CD4-positive, alpha-beta memory T cell (primary cell): ENCODE data around the gene ZFHX3. TPM values are rescaled to one million over a fixed set of nuclear protein-coding genes. Genes with fewer than 3 reads are reported as not detected.

ENCODE experiments used
- CTCF ChIA-PET: fragments of 350-600 bp; sonication (Branson Sonifier 250); formaldehyde crosslinking; loops from one replicate; lab custom pipeline; 2021; ENCODE audit warnings: inconsistent platforms; ENCODE audit not compliant: partially characterized antibody; lab: Charles Lee
- POLR2A ChIA-PET: fragments of 350-600 bp; sonication (Branson Sonifier 250); formaldehyde crosslinking; loops from one replicate; lab custom pipeline; 2021; ENCODE audit not compliant: partially characterized antibody; lab: Charles Lee
- DNase-seq, 5 donors: peaks; one replicate each; pipeline versions ENCODE4 v3.0.0 to v3.0.0-alpha.2; 2020 to 2022; ENCODE audit warnings: mixed read lengths in 1 of 5
- H3K27ac ChIP-seq: one replicate; pipeline ENCODE4 v1.7.0; 2013; ENCODE audit warnings: low read depth, low read length
- H3K27me3 ChIP-seq: 2 replicates; pipeline ENCODE4 v1.7.0; 2013; ENCODE audit warnings: mild to moderate bottlenecking, low read length, moderate library complexity; ENCODE audit not compliant: insufficient read depth
- H3K36me3 ChIP-seq: 2 replicates; pipeline ENCODE4 v1.7.0; 2013; ENCODE audit warnings: mild to moderate bottlenecking, low read length, moderate library complexity; ENCODE audit not compliant: insufficient read depth
- H3K4me1 ChIP-seq: 2 replicates; pipeline ENCODE4 v1.7.0; 2013; ENCODE audit warnings: mild to moderate bottlenecking, low read length, moderate library complexity; ENCODE audit not compliant: insufficient read depth
- H3K4me3 ChIP-seq, 2 donors: one replicate each; pipeline ENCODE4 v1.7.0; 2013; ENCODE audit warnings: low read length in 2 of 2, mild to moderate bottlenecking in 1 of 2
- H3K9me3 ChIP-seq, 2 donors: one replicate each; pipeline ENCODE4 v1.7.0; 2013; ENCODE audit warnings: low read length in 2 of 2, control low read depth in 1 of 2; ENCODE audit not compliant: control insufficient read depth in 1 of 2
- H3K27ac Mint-ChIP-seq, 7 donors: one replicate each; pipeline ENCODE4 v1.8.0; 2020 to 2021; ENCODE audit warnings: mixed read lengths in 7 of 7, mild to moderate bottlenecking in 6 of 7, inconsistent platforms in 3 of 7, moderate library complexity in 3 of 7
- H3K27me3 Mint-ChIP-seq, 2 donors: one replicate each; pipeline ENCODE4 v1.8.0; 2020 to 2021; ENCODE audit warnings: mixed read lengths in 2 of 2
- H3K36me3 Mint-ChIP-seq, 2 donors: one replicate each; pipeline ENCODE4 v1.8.0; 2020 to 2021; ENCODE audit warnings: mixed read lengths in 2 of 2, inconsistent platforms in 1 of 2, mild to moderate bottlenecking in 1 of 2
- H3K4me1 Mint-ChIP-seq, 4 donors: one replicate each; pipeline ENCODE4 v1.8.0; 2020 to 2021; ENCODE audit warnings: mixed read lengths in 4 of 4, mild to moderate bottlenecking in 1 of 4
- H3K4me3 Mint-ChIP-seq, 8 donors: one replicate each; pipeline ENCODE4 v1.8.0; 2020 to 2021; ENCODE audit warnings: mixed read lengths in 8 of 8, mild to moderate bottlenecking in 7 of 8, moderate library complexity in 6 of 8, inconsistent platforms in 3 of 8
- H3K9me3 Mint-ChIP-seq, 8 donors: one replicate each; pipeline ENCODE4 v1.8.0; 2020 to 2021; ENCODE audit warnings: mixed read lengths in 8 of 8, mild to moderate bottlenecking in 5 of 8, inconsistent platforms in 3 of 8, moderate library complexity in 1 of 8
- intact Hi-C: fragments of 100-400 bp; cut with micrococcal nuclease; formaldehyde crosslinking; loops from one replicate; pipeline ENCODE4 v1.15.1; 2023
- polyA plus RNA-seq, 2 donors: library from polyadenylated mRNA; unstranded; fragments of 300-500 nt; fragmentation: Illumina TruSeq; gene quantifications; one replicate each; pipeline ENCODE4 v1.2.3, GENCODE V29; 2021
- total RNA-seq, 2 experiments: library from RNA; stranded (reverse); gene quantifications; one replicate each; pipeline ENCODE4 v1.2.3, GENCODE V29; 2021

The ZFHX3 gene
- total and polyA plus RNA-seq, 4 experiments from 2014 or later: 0.01 to 0.99 (median 0.36) TPM

DNA sequence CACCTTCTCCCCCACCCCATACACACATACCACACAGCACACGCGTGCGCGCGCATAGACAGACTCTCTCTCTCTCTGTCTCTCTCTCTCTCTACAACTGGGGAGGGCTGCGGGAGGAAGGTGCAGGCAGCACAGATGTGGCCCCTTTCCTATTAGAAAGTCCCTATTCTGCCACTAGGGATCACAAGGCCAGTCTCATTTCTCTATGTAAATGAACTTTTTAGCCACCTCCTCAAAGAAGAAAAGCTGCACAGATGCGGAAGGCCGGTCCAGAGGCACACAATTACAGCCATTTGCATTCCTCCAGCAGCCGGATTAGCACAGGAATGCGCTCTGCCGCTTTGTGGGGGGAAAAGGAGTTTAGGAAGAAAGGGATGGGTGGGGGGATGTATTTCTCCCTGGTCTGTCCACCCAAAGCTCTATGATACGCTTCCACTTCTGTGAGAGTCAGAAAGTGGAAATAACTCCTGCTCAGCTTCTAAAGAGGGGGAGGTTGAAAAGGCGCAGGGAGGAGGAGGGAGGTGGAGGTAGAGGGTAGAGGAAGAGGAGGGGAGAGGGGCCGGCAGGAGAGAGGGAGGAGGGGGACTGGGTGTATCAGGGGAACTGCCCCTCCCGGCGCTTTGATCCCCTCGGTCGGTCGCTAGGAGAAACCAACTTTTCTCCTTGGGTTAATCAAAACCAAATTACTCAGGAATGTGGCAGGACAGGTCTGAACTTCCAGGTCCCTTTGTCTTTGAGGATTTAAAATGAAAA lies 11.7 kb downstream of the ZFHX3 start:
- Mint-ChIP-seq H3K4me1 (peaks cover 0 to 5% (median 2%) of the 10 kb centered on the region in 4 donors), H3K9me3 (peaks cover 0 to 9% (median 0%) of the 10 kb centered on the region in 8 donors), H3K4me3 (peak overlapping the region in 1 of 8 donors; percentile 4), H3K27ac (no peak overlapping the region), H3K36me3 (no peaks in the 10 kb centered on the region), H3K27me3 (peaks cover 13 to 21% of the 10 kb centered on the region in 2 donors)
- no peak for DNase-seq
- ChIA-PET CTCF (no interaction called here), POLR2A (no interaction called here)
- H3K27ac ChIP-seq: no peak overlapping the region
- H3K9me3 ChIP-seq: no peaks in the 10 kb centered on the region
- intact Hi-C loops: no loop called here
- H3K4me1 ChIP-seq: no peaks in the 10 kb centered on the region
- H3K27me3 ChIP-seq: peaks cover 3% of the 10 kb centered on the region
- H3K36me3 ChIP-seq: no peaks in the 10 kb centered on the region
- no peak overlapping the region for H3K4me3 ChIP-seq

DNA sequence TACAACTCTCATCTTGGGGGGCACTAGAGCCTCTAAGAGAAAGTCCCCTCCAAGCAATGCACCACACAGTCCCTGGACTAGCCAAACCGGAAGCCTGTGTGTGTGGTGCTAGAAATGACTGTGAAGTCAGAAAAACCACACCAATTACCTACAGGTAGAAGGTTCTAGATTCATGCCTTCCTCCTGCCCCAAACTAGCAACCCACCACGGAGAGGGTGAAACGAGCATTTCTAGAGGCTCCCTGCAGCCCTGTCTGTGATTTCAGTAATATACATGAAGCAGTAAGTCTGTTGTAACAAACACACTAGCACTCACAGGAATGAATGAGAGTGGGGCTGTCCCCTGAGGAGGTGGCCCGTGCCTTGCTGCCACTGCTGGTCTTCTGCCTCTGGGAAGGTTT lies 13.6 kb downstream of the ZFHX3 start:
- H3K27ac ChIP-seq: no peak overlapping the region
- H3K4me3 ChIP-seq: no peak overlapping the region
- H3K9me3 ChIP-seq: no peaks in the 10 kb centered on the region
- peaks cover 0 to 8% (median 0%) of the 10 kb centered on the region in 8 donors for H3K9me3 Mint-ChIP-seq
- no peak overlapping the region for H3K4me3 Mint-ChIP-seq
- DNase-seq: no peak
- intact Hi-C loops: no loop called here
- POLR2A ChIA-PET: no interaction called here
- H3K27ac Mint-ChIP-seq: peak overlapping the region in 1 of 7 donors; percentile 29
- H3K36me3 Mint-ChIP-seq: no peaks in the 10 kb centered on the region
- CTCF ChIA-PET: interaction anchor here (0.7 kb wide), 1 partner anchor 103 kb away, joined by 3 read pairs; no protein-coding TSS in a partner anchor
- peaks cover 13 to 20% of the 10 kb centered on the region in 2 donors for H3K27me3 Mint-ChIP-seq
- no peaks in the 10 kb centered on the region for H3K4me1 ChIP-seq
- no peaks in the 10 kb centered on the region for H3K36me3 ChIP-seq
- H3K27me3 ChIP-seq: peaks cover 3% of the 10 kb centered on the region
- peaks cover 0 to 5% (median 2%) of the 10 kb centered on the region in 4 donors for H3K4me1 Mint-ChIP-seq

DNA sequence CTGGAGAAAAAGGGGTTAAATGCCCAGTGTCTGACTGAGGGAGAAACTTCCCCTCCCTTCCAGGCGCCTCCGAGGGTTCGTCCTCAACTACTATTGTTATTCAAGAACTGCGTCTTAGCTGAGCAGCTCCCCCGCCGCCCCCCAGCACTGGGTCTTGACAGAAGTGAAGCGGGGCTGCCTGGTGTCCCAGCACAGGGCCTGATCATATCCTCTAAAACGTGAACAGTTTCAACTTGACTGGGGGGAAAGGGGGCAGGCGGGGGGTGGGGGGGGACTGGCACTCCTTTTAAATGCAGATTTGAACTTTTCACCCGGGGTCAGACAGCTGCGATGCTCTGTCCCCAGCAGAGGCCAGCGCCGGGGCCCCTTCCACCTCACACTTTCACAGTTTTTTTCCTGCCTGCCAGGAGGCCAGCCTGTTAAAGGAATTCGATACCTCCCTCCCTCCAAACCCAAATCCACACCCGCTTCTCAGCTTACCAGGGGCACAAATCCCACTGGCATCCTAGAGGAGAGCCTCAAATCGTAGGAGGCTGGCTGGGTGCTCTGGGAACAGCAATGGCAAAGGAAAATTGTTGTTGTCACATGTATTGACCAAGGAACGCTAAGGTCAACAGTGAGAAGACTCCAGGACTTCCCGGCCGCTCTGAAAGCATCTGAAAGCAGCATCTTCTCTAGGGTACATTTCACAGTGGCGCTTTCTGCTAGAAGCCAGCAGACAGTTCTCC lies 14.5 kb downstream of the ZFHX3 start:
- ChIA-PET CTCF (interaction anchor here (0.7 kb wide), 1 partner anchor 104 kb away, joined by 3 read pairs; no protein-coding TSS in a partner anchor), POLR2A (no interaction called here)
- Histone ChIP-seq H3K27me3 (peaks cover 3% of the 10 kb centered on the region), H3K4me1 (no peaks in the 10 kb centered on the region), H3K9me3 (no peaks in the 10 kb centered on the region), H3K36me3 (no peaks in the 10 kb centered on the region), H3K4me3 (no peak overlapping the region), H3K27ac (no peak overlapping the region)
- H3K4me3 Mint-ChIP-seq: no peak overlapping the region
- DNase-seq: no peak
- H3K36me3 Mint-ChIP-seq: no peaks in the 10 kb centered on the region
- H3K4me1 Mint-ChIP-seq: peaks cover 0 to 5% (median 2%) of the 10 kb centered on the region in 4 donors
- intact Hi-C loops: no loop called here
- H3K27ac Mint-ChIP-seq: no peak overlapping the region
- H3K9me3 Mint-ChIP-seq: peaks cover 0 to 8% (median 0%) of the 10 kb centered on the region in 8 donors
- peaks cover 13 to 20% of the 10 kb centered on the region in 2 donors for H3K27me3 Mint-ChIP-seq

DNA sequence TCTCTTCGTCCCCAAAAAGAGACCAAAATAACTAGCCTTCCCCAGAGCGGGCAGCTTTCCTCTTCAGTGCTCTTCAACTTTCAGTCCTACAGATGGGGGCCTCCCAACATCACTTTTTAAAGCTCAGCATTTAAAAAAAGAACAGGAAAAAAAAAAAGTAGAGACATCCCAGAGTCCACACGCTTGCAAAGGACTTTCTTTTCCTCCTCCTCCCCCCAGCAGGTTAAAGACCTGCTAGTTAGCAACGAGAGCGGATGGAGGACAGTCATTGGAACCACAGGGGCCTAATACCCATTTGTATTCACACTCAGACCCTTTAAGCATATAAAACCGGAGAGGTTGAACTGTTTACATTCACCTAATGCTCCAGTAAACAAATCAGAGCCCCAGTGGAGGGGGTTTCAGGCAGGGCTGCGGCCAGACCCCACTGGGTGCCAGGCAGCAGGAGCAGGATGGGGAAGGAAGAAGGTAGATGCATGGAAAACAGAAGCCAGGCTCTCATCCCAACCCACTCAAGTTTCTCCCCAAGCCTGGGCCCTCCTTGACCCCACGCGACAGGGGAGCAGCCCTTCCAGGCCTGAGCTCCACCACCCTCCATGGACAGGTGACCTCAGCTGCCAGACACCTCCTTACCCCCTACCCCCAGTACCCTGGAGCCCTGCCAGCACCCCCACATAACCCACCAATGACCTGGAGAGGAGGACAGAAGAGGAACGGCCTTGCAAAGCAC lies 15.2 kb downstream of the ZFHX3 start:
- Histone ChIP-seq H3K27me3 (peaks cover 3% of the 10 kb centered on the region), H3K4me1 (no peaks in the 10 kb centered on the region), H3K27ac (no peak overlapping the region), H3K36me3 (no peaks in the 10 kb centered on the region), H3K9me3 (no peaks in the 10 kb centered on the region), H3K4me3 (no peak overlapping the region)
- POLR2A ChIA-PET: no interaction called here
- H3K4me1 Mint-ChIP-seq: peaks cover 0 to 5% (median 2%) of the 10 kb centered on the region in 4 donors
- H3K9me3 Mint-ChIP-seq: peaks cover 0 to 8% (median 0%) of the 10 kb centered on the region in 8 donors
- no peak for DNase-seq
- peaks cover 11 to 18% of the 10 kb centered on the region in 2 donors for H3K27me3 Mint-ChIP-seq
- H3K36me3 Mint-ChIP-seq: no peaks in the 10 kb centered on the region
- peak overlapping the region in 1 of 8 donors; percentile 36 for H3K4me3 Mint-ChIP-seq
- no peak overlapping the region for H3K27ac Mint-ChIP-seq
- intact Hi-C loops: no loop called here
- CTCF ChIA-PET: no interaction called here

DNA sequence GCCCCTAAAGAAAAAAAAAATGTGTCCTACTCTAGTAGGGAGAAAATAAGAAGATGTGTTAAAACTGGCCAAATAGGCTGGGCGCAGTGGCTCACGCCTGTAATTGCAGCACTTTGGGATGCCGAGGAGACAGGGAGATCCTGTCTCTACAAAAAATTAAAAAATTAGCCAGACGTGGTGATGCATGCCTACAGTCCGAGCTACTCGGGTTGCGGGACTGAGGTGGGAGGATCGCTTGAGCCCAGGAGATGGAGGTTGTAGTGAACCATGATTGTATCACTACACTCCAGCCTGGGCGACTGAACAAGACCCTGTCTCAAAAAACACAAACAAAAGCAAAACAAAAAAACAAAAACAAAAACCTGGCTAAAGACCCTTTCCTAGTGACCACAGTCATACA lies 15.9 kb downstream of the ZFHX3 start:
- Histone ChIP-seq H3K36me3 (no peaks in the 10 kb centered on the region), H3K27ac (no peak overlapping the region), H3K27me3 (no peaks in the 10 kb centered on the region), H3K9me3 (no peaks in the 10 kb centered on the region), H3K4me3 (no peak overlapping the region), H3K4me1 (no peaks in the 10 kb centered on the region)
- intact Hi-C loops: no loop called here
- Mint-ChIP-seq H3K27me3 (peaks cover 11 to 13% of the 10 kb centered on the region in 2 donors), H3K27ac (no peak overlapping the region), H3K4me3 (no peak overlapping the region), H3K9me3 (peaks cover 0 to 8% (median 0%) of the 10 kb centered on the region in 8 donors), H3K36me3 (no peaks in the 10 kb centered on the region), H3K4me1 (peaks cover 0 to 5% (median 0%) of the 10 kb centered on the region in 4 donors)
- no peak for DNase-seq
- POLR2A ChIA-PET: no interaction called here
- CTCF ChIA-PET: no interaction called here

DNA sequence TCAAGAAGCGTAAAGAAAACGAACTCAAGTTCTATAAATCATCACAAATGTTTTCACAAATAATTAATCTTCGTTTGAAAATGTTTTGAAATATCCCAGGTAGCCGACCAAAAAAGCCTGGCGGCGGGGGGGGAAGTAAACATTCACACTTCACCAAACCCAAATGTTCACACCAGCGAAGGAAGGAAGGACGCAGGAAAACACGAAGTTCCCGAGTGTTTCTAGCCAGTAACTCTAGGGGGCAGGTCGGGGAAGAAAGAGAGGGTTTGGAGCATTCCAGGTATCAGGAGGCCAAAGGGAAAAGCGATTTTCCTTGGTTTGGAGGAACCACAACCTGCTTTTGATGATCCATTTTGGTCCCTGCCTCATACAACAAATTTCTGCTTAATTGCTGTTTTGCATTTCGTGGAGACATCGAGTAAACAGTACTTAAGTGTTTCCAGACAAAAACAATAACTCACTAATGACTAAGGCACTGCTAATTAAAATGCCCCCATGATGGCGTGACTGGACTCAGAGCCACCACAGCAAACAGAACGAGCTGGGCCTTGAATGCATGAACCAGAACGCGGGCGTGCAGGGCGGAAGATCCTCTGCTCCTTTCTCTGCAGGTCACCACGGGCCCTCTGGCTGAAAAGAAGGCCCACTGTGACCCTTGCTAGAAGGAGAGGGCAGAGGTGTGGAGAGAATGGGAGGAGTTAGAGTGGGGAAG lies 16.6 kb downstream of the ZFHX3 start:
- Mint-ChIP-seq H3K27me3 (peaks cover 11 to 13% of the 10 kb centered on the region in 2 donors), H3K4me1 (peaks cover 0 to 4% (median 0%) of the 10 kb centered on the region in 4 donors), H3K9me3 (peaks cover 0 to 8% (median 0%) of the 10 kb centered on the region in 8 donors), H3K27ac (no peak overlapping the region), H3K36me3 (no peaks in the 10 kb centered on the region), H3K4me3 (no peak overlapping the region)
- no peak for DNase-seq
- ChIA-PET CTCF (no interaction called here), POLR2A (no interaction called here)
- no peak overlapping the region for H3K4me3 ChIP-seq
- intact Hi-C loops: no loop called here
- H3K4me1 ChIP-seq: no peaks in the 10 kb centered on the region
- H3K27ac ChIP-seq: no peak overlapping the region
- no peaks in the 10 kb centered on the region for H3K27me3 ChIP-seq
- H3K9me3 ChIP-seq: no peaks in the 10 kb centered on the region
- H3K36me3 ChIP-seq: no peaks in the 10 kb centered on the region
